ENCODE results near the gene KLF2.

The KLF2 gene

DNA sequence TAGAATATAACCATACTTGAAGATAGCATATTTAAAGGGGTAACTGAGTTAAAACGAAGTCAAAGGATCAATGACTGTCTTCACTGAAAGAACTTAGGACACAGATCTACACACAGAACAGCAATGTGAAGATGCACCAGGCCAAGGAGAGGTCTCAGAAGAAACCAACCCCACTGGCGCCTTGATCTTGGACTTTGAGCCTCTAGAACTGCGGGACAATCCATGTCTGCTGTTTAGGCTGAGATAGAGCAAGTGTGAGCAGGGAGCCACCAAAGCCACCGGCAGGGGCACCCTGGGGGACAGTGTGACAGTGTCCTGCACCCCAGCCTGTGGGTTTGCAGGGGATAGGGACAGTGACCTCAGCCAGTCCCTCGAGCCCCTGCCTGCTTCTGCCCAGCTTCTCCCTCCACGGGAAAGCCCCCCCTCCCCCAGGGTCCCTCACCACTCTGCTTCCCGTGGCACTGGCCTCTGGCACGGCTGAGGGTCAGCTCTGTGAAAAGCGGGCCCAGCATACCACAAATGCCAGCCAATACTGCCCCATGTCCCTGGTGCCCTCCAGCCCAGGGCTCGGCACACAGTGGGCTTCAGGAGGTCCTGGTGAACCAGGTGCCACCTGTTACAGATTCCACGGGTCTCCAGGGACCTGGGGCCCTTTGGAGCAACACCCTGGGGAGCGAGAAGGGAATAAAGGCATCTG lies 40.8 kb downstream of the KLF2 start:
- DNase-seq (ENCODE audit: low spot score) = no peak

DNA sequence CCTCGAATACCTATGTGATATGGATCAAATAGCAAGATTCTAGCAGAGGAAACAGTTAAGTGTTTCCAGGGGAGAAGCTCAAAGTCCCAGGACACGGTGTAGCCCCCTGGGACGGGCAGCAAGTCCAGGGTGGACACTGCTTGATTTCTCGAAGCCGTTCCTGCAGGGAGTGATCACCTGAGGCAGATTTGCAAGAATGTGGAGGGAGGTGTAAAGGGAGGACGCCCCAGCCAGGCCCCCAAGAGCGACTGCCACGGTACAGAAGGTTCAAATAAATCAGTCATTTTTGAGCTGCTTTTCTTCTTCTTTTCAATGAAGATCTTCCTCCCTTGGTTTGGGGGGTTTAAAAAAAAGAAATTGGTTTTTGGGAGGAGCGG lies 41.4 kb downstream of the KLF2 start:
- DNase-seq (ENCODE audit: low spot score) = no peak

DNA sequence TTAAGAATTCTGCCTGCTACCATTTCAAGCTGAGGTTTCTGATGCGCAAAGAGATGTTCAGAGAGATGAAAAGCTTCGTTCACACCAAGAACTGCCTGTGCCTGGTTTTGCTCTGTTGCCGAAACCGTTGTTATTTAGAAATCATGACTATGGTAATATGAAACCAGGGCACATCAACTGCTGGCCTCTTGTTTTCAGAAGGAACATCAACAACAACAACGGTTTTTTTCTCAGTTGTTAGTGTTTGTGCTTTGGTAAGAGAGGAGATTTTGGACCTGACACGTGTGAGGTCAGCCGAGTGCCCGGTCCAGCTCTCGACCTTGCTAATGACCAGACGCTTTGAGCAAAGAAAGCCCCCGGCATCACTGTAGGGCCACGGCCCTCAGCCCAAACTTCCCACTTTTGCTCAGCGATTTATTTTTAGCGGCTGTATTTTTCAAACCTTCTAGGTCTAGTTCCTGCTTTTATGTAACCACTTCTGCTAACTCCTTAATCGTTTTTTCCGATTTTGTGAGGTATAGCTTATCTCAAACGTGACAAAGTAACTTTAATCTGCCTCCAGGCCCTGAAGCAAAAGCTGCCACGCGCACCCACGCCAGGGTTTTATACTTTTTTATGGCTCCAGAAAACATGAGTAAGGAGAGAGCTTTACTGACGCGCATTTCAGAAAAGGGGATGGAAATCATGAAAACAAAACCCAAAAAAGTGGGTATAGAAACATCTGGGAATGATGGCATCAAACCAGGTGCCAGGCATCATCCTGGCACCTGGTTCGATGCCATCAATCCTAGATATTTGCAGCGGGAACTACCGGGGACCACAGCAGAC lies 42.0 kb downstream of the KLF2 start:
- no peak for DNase-seq (ENCODE audit: low spot score)

DNA sequence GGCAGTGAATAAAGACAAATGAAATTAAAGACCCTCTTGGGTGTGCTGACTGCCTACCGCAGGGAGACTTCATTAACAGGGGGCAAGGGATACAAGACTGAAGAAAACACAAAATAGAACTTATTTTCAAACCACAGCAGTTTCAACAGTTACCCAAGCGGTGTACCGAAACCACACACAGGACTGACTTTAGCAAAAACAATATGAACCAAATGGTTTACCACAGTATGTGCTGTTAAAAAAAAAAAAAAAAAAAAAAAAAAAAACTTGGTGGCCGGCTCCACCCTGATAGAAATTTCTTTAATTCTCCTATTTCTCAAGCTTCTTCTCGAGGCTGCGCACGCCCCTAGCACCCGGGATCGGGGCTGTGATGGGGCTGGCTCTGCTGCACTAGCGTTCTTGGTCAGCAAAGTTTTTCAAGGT lies 42.6 kb downstream of the KLF2 start:
- DNase-seq (ENCODE audit: low spot score) = no peak

DNA sequence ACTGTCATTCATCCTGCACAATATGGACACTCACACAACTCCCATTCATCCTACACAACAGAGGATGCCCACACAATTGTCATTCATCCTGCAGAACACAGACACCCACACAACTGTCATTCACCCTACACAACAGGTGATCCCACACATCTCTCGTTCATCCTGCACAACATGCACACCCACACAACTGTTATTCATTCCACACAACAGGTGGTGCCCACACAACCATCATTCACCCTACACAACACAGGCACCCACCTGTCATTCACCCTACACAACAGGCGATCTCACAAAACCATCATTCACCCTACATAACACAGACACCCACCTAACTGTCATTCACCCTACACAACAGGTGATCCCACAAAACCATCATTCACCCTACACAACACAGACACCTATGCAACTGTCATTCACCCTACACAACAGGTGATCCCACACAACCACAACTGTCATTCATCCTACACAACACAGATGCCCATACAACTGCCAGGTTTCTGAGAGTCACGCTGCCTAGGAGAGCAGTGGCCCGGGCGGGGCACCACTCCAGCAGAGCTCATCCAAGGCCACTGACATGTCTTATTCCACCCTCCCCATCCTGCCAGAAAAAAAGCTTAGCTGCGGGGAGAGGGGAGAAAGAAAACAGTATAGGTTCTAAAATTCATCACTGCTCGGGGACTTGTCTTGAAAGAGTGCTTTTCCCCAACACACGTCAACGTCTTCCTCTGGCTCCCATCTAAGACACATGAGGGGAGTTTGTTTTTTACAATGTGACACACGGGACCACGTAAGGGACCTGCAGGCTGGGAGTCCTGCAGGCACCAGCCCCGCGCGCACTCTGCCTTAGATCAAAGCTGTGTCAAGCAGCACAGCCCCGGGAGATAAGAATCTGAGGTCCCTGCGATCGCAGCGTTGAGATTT lies 44.0 kb downstream of the KLF2 start:
- no peak for DNase-seq (ENCODE audit: low spot score)

DNA sequence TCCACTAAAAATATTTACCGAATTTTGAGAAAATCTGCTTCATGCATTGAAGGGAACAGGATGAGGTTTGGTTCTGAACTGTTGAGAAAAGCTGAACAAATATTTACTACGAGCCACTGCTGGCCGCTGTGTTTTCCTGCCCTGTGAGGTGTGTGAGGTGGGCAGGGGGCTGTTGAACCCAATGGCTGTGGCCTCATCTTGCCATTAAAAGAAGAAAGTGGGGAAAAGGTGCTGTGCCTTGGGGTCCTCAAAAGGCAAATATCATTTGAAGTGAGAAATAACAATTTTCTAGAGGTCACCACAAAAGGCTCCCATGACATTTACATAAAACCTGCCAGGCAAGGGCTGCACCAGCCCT lies 44.7 kb downstream of the KLF2 start:
- no peak for DNase-seq (ENCODE audit: low spot score)

DNA sequence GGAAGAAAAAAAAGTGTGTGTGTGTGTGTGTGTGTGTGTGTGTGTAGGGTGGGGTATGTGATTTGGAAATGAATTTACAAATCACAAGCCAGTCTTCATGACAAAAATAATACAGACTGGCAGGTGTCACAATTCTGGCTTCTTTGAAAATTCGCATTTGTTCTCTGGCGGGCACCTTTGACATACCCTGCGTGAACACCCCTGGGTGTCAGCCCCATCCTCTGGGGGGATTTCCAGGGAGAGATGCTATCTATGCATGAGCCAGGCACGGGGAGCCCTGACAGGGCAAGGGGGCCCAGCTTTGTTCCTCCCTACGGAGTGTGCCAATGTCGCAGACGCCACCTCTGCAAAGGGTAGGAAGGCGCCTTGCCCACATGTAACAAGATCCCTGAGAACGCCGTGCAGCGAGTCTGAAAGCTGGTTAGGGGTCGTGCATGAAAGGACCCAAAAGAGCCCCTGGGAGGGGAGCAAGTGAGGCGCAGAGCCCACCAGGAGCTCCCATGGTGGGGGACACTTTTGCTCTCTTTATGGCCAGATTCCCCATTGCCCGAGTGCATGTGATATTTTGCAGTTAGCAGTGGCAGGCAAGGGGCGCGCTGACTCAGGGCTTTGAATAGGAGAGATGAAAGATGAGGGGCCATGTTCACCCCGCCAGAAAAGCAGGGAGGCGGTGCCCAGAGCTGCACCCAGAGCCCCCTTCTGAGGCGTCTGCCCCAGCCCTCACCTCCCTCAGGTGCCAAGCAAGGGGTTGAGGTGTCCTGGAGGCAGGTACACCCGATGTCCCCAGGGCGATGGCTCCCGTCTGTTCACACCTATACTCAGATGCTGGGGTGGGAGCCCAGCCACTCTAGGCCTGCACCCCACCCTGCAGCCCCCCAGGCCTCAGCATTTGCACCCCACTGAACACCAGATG lies 45.3 kb downstream of the KLF2 start:
- no peak for DNase-seq (ENCODE audit: low spot score)

DNA sequence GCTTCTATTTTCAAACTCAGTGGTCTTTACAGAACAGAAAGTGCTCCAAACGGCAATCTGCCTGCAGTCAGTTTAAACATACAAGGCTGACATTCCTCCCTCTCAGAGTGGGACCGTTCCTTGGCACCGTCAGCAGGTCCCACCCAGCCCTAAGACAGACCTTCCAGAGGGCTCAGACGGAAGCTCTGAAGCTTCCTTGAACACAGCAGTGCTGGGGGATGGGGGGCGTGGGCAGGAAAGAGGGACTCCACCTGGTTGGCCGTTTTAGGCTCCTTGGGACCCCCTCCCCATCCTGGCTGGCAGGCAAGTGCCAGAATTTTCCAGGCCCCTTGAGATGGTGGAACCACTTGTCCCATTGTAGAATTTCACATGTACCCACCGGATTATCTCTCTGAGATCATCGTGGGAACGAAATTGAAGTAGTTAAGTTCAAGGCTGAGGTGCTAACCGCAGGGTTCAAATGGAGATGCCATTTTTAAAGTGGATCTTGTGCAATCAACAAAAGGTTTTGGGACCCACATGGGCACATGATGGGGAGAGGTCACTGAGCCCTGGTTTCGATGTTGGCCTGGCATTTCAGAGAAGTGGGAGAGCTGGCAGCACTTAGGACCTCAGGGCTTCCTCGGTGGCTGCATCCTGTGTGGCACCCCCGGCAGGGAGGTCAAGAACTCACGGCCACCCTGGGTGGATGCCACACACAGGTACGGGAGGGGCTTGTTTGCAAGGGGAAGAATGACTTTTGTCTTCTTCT lies 46.2 kb downstream of the KLF2 start:
- DNase-seq (ENCODE audit: low spot score) = no peak

DNA sequence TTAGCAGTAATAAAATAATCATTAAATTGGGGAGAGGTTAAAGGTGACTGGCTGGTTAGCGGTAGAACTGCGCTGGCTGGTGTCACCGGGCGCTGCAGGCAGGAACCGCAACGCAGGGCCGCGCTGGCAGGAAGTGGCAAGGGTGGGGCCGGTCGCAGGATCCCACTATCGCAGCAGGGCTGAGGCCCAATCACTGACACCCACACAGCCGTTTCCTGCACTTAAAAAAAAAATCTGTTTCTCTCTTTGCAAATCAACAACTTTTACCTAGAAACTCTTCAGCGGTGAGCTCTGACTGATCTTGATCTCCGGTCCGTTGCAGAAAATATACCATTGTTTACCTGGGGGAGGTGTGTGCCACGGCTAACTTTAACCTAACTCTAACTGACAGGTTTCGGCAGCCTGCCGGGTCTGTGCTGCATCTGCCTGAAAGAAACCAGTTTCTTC lies 46.9 kb downstream of the KLF2 start:
- DNase-seq (ENCODE audit: low spot score) = no peak

DNA sequence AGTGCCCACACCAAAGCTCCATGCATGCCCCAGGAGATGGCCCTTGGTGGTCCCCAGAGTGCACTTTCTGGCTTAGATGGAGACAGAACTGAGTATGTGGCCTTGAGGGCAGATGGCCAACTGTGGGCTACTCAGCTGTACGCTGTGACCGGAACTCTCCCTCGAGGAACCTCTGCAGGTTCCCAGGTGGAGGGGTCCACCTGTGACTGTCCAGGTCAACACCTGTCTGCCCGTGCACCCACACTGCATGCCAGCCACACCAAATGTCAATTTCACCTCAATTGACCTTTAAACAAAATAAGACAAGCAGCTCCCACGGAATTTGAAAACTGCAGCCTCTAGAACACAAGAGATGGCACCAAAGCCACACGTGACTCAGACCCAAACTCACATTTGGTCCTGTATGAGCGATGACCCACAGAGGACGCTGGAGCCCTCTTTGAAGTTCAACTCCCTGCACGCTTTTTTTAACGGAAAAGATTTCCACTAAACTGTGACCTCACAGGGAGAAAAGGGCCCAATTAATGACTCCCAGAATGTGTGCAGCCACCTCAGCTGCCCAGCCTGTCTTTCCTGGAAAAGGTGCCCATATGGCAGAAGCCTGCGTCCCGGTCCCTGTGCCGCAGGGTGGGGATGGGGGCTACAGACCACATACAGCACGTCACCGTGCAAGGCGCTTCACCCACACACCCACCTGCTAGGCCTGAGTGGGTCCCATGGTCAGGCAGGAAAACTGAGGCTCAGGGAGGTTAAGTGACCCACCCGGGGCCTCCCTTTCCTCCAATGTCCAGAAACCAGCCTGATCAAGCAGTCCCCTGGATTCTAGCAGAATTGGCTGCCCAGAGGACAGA lies 47.7 kb downstream of the KLF2 start:
- no peak for DNase-seq (ENCODE audit: low spot score)

DNA sequence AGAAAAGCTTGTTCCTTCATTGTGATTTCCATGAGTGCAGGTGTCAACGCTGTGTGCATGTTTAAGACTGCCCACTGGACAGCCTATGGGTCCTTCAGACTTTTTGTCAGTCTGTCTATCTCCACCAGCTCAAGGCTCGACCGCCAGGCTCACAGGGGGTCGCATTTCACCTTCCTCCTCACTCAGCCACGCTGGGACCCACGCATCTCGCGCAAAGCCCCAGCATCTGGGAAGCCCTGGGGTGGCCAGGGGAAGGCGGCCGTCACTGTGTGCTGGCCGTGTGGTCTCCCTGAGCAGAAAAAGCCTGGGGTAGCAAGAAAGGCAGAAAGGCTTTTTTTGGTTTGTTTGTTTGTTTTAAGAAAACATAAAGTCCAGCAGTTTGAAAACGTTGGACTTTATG lies 48.5 kb downstream of the KLF2 start:
- DNase-seq (ENCODE audit: low spot score) = no peak

DNA sequence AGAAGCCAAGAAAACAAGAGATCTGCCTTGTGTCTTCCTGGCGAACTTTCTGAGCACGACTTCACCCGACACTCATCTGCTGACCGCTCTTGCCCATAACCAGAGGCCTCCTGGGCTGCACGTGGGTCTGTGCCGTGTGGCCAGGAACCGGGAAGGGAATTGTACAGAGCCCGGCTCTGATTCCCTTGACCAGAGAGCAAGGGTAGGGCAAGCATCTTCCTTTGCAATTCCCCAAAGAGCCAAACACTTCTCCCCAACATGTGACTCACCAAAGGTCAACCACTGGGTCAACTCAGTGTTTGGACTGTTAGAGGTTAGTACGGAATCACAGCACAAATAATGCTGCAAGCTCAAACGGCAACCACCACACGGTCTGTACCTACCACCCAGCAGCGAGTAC lies 48.9 kb downstream of the KLF2 start:
- DNase-seq (ENCODE audit: low spot score) = peak; percentile 9

DNA sequence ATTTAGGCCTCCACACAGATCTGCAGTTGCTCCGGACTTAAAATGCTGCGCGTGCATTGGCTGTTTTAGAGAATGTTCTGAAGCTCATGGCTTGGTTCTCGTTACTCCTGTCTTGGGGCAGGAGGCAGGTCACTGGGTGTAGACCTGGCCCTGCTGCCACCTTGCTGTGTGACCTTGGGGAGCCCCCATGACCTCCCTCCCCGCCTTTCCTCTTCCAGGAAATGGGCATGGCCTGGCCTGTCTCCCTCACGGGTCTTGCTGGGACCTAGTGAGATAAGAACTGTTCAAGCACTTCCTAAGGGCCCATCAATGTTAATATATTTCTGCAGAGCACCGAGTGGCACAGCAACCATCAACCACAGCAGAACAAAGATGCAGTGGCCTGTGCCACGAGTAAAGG lies 49.4 kb downstream of the KLF2 start:
- DNase-seq (ENCODE audit: low spot score) = no peak

DNA sequence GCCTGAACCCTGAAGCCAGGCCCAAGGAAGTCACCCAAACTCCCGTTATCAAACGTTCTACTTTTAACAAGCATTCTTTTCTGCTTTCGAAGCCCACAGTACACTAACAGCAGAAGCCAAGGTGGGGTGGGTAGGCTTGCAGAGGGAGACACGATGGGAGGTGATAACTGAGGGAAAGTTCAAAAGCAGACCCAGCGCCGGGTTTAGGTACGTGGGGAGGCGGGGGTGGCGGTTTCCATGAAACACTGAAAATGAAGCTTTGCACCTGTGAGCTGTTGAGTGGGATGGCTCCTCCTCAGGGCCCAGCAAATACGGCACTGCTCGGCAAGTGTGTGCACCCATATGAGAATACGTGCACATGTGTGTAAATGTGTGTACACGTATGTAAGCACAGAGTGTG lies 49.8 kb downstream of the KLF2 start:
- DNase-seq (ENCODE audit: low spot score) = no peak

DNA sequence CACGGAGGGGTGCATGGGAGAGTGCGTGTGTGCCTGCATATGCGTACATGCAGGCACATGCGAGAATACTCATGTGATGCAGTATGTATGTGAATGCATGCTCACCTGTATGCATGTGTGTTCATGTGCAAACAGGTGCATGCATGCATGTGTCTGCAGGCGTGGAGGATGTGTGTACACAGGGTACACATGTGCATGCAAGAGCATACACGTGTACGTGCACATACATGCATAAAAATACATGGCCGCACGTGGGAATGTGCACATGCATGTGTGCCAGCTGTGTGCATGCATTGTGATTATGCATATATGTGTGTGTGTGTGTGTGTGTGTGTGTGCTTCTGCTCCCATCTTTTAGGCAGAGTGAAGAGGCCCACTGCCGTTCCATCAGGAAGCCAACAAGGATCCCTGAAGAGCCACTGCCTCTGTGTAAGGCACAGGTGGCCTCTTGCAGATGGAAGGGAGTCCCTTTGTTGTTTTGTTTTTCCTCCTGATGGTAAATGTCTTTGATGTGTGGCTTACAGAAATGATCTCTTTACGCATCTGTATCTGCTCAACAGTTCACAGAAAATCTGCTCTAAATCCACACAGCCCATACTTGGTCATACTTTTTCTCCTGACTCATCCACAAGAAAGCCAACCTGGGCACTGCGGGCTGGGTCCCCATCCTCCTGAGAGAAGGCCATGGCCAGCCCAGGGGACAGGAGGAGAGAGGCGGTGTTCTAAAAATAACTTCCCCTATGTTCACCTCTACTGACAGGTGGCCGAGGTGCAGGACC lies 50.7 kb downstream of the KLF2 start:
- no peak for DNase-seq (ENCODE audit: low spot score)

DNA sequence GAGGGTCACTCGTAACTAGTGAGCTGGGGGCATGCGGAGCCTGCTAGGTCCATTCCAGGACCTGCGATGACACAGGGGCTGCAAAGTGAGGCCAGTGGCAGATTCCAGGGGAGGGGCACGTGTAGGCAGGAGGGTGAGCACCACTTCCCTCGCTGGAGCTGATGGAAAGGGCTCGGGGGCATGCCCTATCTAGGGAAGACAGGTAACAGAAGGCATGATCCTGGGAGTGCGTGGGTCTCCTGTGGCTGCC lies 51.2 kb downstream of the KLF2 start:
- DNase-seq (ENCODE audit: low spot score) = no peak

DNA sequence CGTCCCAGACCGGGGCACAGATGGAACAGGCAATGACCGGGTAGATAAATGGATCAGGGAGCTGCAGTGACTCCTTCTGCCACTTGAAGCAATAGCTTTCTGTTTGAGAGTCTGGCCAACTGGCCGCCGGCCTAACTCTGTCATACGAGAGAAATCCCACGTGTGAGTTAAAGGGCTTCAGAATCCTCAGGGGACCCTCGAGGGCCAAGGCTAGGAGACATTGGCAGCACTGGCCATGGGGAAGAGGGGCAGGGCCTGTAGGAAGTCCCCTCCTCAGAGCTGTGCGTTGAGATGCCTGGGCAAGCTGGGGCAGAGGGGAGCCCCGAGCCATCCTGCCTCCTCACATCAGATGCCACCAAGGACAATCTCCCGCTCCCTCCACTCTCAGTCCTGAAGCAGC lies 51.6 kb downstream of the KLF2 start:
- no peak for DNase-seq (ENCODE audit: low spot score)

DNA sequence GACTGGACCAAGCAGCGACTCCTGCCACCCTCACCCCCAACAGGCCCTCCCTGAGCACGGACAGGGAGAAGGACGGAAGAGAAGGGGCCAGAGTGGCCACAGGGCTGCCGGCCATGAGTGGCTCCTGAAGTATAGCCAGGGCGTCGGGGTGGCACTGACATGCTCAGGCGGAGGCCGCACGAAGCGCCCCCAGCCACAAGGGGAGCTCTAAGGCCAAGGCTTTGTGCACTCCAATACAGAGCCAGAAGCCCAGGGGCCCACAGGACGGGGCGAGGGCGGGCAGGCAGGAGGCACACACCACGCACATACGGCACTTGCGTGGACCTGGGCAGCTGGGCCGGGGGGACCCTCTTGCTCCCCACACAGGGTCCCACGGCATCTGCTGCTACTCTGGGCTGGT lies 52.0 kb downstream of the KLF2 start:
- no peak for DNase-seq (ENCODE audit: low spot score)

DNA sequence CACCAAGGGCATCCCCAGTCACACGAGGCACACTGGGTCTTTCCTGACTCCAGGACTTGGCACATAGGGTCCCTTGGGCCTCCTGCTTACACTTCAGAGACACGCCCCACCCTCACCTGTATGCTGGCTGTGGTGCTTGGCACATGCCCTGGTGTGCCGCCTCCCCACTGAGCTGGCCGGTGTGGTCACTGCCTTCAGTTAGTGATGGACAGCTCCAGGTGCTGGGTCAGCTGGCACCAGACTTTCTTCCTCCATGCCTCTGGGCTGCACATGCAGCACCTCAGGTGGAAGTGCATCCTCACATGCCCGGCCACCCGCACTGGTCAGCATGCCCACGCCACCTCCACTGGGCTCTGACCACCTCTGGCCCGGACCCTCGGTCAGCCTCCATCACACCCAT lies 52.9 kb downstream of the KLF2 start:
- DNase-seq (ENCODE audit: low spot score) = no peak
